HepG2 (cell line): Measurements from ENCODE around the gene GTF2F1. TPM values are rescaled to one million over a fixed set of nuclear protein-coding genes. Genes with fewer than 3 reads are reported as not detected.

Experiments
- ATAC-seq: fragments of 200-7000 bp; cut with Tn5 transposase; 3 replicates; pipeline ENCODE4 v1.9.1; 2020; ENCODE audit warnings: mild to moderate bottlenecking, moderate library complexity
- BruUV-seq: library from RNA; stranded (reverse); fragments of 400-500 nt; replicated peaks from 2 replicates; lab custom pipeline; 2021; lab: Mats Ljungman, UMichigan
- CTCF ChIA-PET: fragments of 300-600 bp; formaldehyde crosslinking; extraction: SDS; loops from one replicate; lab custom pipeline; 2021; ENCODE audit warnings: low total read pairs, inconsistent platforms, low intra/inter-chr PET ratio; lab: Yijun Ruan, JAX
- POLR2A ChIA-PET: fragments of 350-600 bp; sonication (Branson Sonifier 250); formaldehyde crosslinking; loops from one replicate; lab custom pipeline; 2020; ENCODE audit warnings: antibody characterized with exemption, inconsistent platforms; lab: Yijun Ruan, JAX
- DNase-seq: peaks from one replicate; pipeline ENCODE4 v3.0.0-alpha.2; 2015; ENCODE audit warnings: low spot score
- FAIRE-seq: peaks from 3 replicates; lab custom pipeline; 2011; peaks lifted over from hg19 to GRCh38; lab: Jason Lieb, UNC
- H2AFZ ChIP-seq: one replicate; pipeline ENCODE4 v1.6.1; 2011; ENCODE audit warnings: low read length, inconsistent platforms
- H3K27ac ChIP-seq: fragments of 300-600 bp; 3 replicates; pipeline ENCODE4 v1.8.0; 2011; ENCODE audit warnings: mixed run types, mild to moderate bottlenecking, mixed read lengths, low read length, inconsistent platforms; ENCODE audit not compliant: insufficient read depth; ENCODE audit errors: extremely low read length
- H3K27me3 ChIP-seq, 2 experiments: fragments of 200-600 bp in 1 of 2; 2 replicates in 1 of 2; 3 replicates in 1 of 2; pipeline versions ENCODE4 v1.6.0 to v1.8.0; 2011; ENCODE audit warnings: low read length in 2 of 2, mild to moderate bottlenecking in 2 of 2, moderate library complexity in 2 of 2, inconsistent platforms in 1 of 2; ENCODE audit not compliant: insufficient read depth in 2 of 2, control insufficient read depth in 1 of 2
- H3K36me3 ChIP-seq, 2 experiments: fragments of 200-600 bp in 1 of 2; replicated peaks in 1 of 2; 2 replicates in 1 of 2; 3 replicates in 1 of 2; pipeline versions ENCODE4 v1.5.1 to v1.8.0; 2011; ENCODE audit warnings: low read length in 2 of 2, inconsistent platforms in 1 of 2; ENCODE audit not compliant: insufficient read depth in 2 of 2, control insufficient read depth in 1 of 2
- H3K4me1 ChIP-seq: 2 replicates; pipeline ENCODE4 v1.5.1; 2012; ENCODE audit warnings: low read length, inconsistent platforms; ENCODE audit not compliant: insufficient read depth
- H3K4me2 ChIP-seq: 2 replicates; pipeline ENCODE4 v1.6.0; 2011; ENCODE audit warnings: low read depth, low read length, inconsistent platforms
- H3K4me3 ChIP-seq, 3 experiments: fragments of 200-600 bp in 1 of 3; sonication (generic), shearing (Covaris generic) in 1 of 3; replicated peaks in 1 of 3; 2 replicates each; pipeline ENCODE4 v1.5.1; 2011 to 2016; ENCODE audit warnings: low read length in 3 of 3, inconsistent platforms in 2 of 3, low read depth in 2 of 3, mild to moderate bottlenecking in 2 of 3, control low read depth in 1 of 3, mixed read lengths in 1 of 3; ENCODE audit not compliant: insufficient read depth in 1 of 3
- H3K79me2 ChIP-seq: one replicate; pipeline ENCODE4 v1.6.1; 2011; ENCODE audit warnings: low read length, inconsistent platforms; ENCODE audit not compliant: insufficient read depth
- H3K9ac ChIP-seq: 2 replicates; pipeline ENCODE4 v1.6.0; 2011; ENCODE audit warnings: mild to moderate bottlenecking, low read depth, low read length, inconsistent platforms; ENCODE audit not compliant: insufficient read depth
- H3K9me3 ChIP-seq: 2 replicates; pipeline ENCODE4 v1.5.1; 2012; ENCODE audit warnings: mild to moderate bottlenecking, low read length
- H4K20me1 ChIP-seq: 2 replicates; pipeline ENCODE4 v1.6.0; 2011; ENCODE audit warnings: inconsistent platforms, mild to moderate bottlenecking, low read length, moderate library complexity; ENCODE audit not compliant: insufficient read depth
- AGO2 ChIP-seq: fragments of 200-400 bp; formaldehyde crosslinking; optimal IDR thresholded peaks from 2 replicates; pipeline ENCODE3; 2017; ENCODE audit warnings: mild to moderate bottlenecking, low read depth, low read length, moderate library complexity
- DNMT3B ChIP-seq: conservative IDR thresholded peaks from 2 replicates; pipeline ENCODE4 v1.6.1; 2016; ENCODE audit warnings: missing biosample characterization, control low read depth
- PHF8 ChIP-seq: sonication (generic); formaldehyde crosslinking; IDR thresholded peaks from 2 replicates; pipeline ENCODE4 v1.5.0; 2020; ENCODE audit warnings: missing genetic modification reagents
- RBFOX2 ChIP-seq: fragments of 200-400 bp; formaldehyde crosslinking; IDR thresholded peaks from 2 replicates; pipeline ENCODE4 v1.6.1; 2017; ENCODE audit warnings: low read depth, mild to moderate bottlenecking, low read length
- TEAD2 ChIP-seq: sonication (generic); formaldehyde crosslinking; IDR thresholded peaks from 2 replicates; pipeline ENCODE4 v1.9.0; 2021; ENCODE audit warnings: missing genetic modification reagents
- TERF1 ChIP-seq: sonication (generic); formaldehyde crosslinking; IDR thresholded peaks from 2 replicates; pipeline ENCODE4 v1.8.0; 2022; ENCODE audit warnings: mild to moderate bottlenecking, missing genetic modification reagents, moderate library complexity
- ZBTB1 ChIP-seq: sonication (generic); formaldehyde crosslinking; IDR thresholded peaks from 2 replicates; pipeline ENCODE4 v1.4.0; 2020; ENCODE audit warnings: missing genetic modification reagents, borderline replicate concordance
- ZFP36L2 ChIP-seq: sonication (generic); formaldehyde crosslinking; IDR thresholded peaks from 2 replicates; pipeline ENCODE4 v1.4.0; 2020; ENCODE audit warnings: missing genetic modification reagents
- ZNF547 ChIP-seq: sonication (generic); formaldehyde crosslinking; IDR thresholded peaks from 2 replicates; pipeline ENCODE4 v1.5.1; 2020; ENCODE audit warnings: mild to moderate bottlenecking, missing genetic modification reagents
- WGBS: methylation state at CpG from one replicate; pipeline ENCODE4 v1.1.6; 2017; ENCODE audit warnings: low lambda C conversion rate; 5-methylcytosine and 5-hydroxymethylcytosine counted together
- in situ Hi-C: cut with HindIII; loops from 2 replicates; pipeline ENCODE4 v1.10.0; 2017; ENCODE audit warnings: low pct_unique_long_range_greater_than_20kb; ENCODE audit not compliant: extremely low pct_ligation_motif_present
- intact Hi-C: fragments of 100-400 bp; cut with micrococcal nuclease; formaldehyde crosslinking; loops from one replicate; pipeline ENCODE4 v1.10.0; 2022; ENCODE audit not compliant: unreplicated experiment
- polyA plus RNA-seq, 8 experiments: library from polyadenylated mRNA; depleted of rRNA in 3 of 8; stranded (reverse) in 7 of 8; unstranded in 1 of 8; fragments of >200 nt; fragmentation: Illumina TruSeq in 4 of 8; extraction: Trizol in 4 of 8; gene quantifications; 2 replicates each; pipeline versions ENCODE4 v1.2.1 to v1.2.3, GENCODE V29; 2011 to 2016; ENCODE audit warnings: low read depth in 4 of 8, missing spikeins in 1 of 8, mixed read lengths in 1 of 8; ENCODE audit not compliant: insufficient read depth in 1 of 8
- total RNA-seq, 5 experiments: library from RNA; depleted of rRNA; stranded (reverse); fragments of >200 nt; fragmentation: Illumina TruSeq; extraction: Trizol; gene quantifications; 2 replicates each; pipeline ENCODE4 v1.2.3, GENCODE V29; 2016; ENCODE audit warnings: low read depth in 1 of 5
- TF ChIP-seq, protein P1 (sequence below): sonication (generic); formaldehyde crosslinking; IDR thresholded peaks from 2 replicates; pipeline ENCODE4 v1.5.1; 2020; ENCODE audit warnings: mild to moderate bottlenecking, moderate library complexity, missing genetic modification reagents

GTF2F1 gene
- total and polyA plus RNA-seq, 2 of the 13 experiments (the other 11 are each of a cell fraction or from before 2014, with no cell fraction given): 27.8 to 34.1 TPM

- Histone ChIP-seq H3K79me2 (no peaks in the 10 kb centered on the region), H3K4me1 (peaks cover 14% of the 10 kb centered on the region), H3K4me2 (no peak overlapping the region), H2AFZ (no peak overlapping the region), H3K36me3 (peaks cover 5 to 10% of the 10 kb centered on the region in 2 experiments; a peak in 3 of 5 replicates), H3K9me3 (no peaks in the 10 kb centered on the region), H3K9ac (no peak overlapping the region), H3K27me3 (no peaks in the 10 kb centered on the region), H4K20me1 (peaks cover 3% of the 10 kb centered on the region; the same call in 1 of the 2 replicates), H3K4me3 (no peak overlapping the region), H3K27ac (no peak overlapping the region)
- FAIRE-seq (no peak), ATAC-seq (no peak), DNase-seq (no peak)
- ChIA-PET CTCF (no interaction called here), POLR2A (interaction anchor here (0.8 kb wide), 1 partner anchor 13 kb away, joined by 3 read pairs; no protein-coding TSS in a partner anchor)
- TSS peak; percentile 39 for BruUV-seq
- intact Hi-C loops (no loop called here), in situ Hi-C loops (no loop called here)
- no peak for TF ChIP-seq ZBTB1 (CRISPR knock-in tag)
- TF ChIP-seq TEAD2 (CRISPR knock-in tag): no peak
- TF ChIP-seq AGO2: peak; percentile 9
- TF ChIP-seq PHF8 (CRISPR knock-in tag): 0 out of 2 replicates have a peak, but pooled peaks have one; percentile 1
- TF ChIP-seq RBFOX2: 0 out of 2 replicates have a peak, but pooled peaks have one; percentile 27
- WGBS: over 99% methylated on average over 25 of the region's 29 CpGs
These were observed 18.1 kb downstream of the GTF2F1 start for GRCh38 chr19:6374711-6375410.

- Histone ChIP-seq H3K4me1 (peaks cover 14% of the 10 kb centered on the region), H3K4me2 (peak overlapping the region; percentile 74), H3K79me2 (no peaks in the 10 kb centered on the region), H2AFZ (no peak overlapping the region), H4K20me1 (no peaks in the 10 kb centered on the region), H3K9ac (no peak overlapping the region), H3K9me3 (no peaks in the 10 kb centered on the region), H3K27me3 (no peaks in the 10 kb centered on the region), H3K4me3 (peak overlapping the region in 1 of 3 experiments; percentile 70; a peak in 2 of 6 replicates), H3K36me3 (peaks cover 5 to 7% of the 10 kb centered on the region in 2 experiments; a peak in 1 of 5 replicates), H3K27ac (peak overlapping the region; percentile 49)
- intact Hi-C loops (no loop called here), in situ Hi-C loops (no loop called here)
- TF ChIP-seq TERF1 (CRISPR knock-in tag) (0 out of 2 replicates have a peak, but pooled peaks have one; percentile 5), ZNF547 (CRISPR knock-in tag) (no peak), ZFP36L2 (CRISPR knock-in tag) (no peak), DNMT3B (CRISPR knock-in tag) (no peak)
- TF ChIP-seq, protein P1, sequence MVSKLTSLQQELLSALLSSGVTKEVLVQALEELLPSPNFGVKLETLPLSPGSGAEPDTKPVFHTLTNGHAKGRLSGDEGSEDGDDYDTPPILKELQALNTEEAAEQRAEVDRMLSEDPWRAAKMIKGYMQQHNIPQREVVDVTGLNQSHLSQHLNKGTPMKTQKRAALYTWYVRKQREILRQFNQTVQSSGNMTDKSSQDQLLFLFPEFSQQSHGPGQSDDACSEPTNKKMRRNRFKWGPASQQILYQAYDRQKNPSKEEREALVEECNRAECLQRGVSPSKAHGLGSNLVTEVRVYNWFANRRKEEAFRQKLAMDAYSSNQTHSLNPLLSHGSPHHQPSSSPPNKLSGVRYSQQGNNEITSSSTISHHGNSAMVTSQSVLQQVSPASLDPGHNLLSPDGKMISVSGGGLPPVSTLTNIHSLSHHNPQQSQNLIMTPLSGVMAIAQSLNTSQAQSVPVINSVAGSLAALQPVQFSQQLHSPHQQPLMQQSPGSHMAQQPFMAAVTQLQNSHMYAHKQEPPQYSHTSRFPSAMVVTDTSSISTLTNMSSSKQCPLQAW (CRISPR knock-in tag): 0 out of 2 replicates have a peak, but pooled peaks have one; percentile 8
- ATAC-seq (no peak), FAIRE-seq (no peak), DNase-seq (no peak)
- ChIA-PET CTCF (no interaction called here), POLR2A (interaction anchor here (2.8 to 4.3 kb wide), 2 partner anchors 12 to 18 kb away, joined by 45 to 80 read pairs; partner anchors contain the start of genes CLPP and GTF2F1)
- 95% methylated on average over 11 of the region's 29 CpGs for WGBS
- BruUV-seq: no TSS peak
These were observed 18.7 kb downstream of the GTF2F1 start for GRCh38 chr19:6374161-6374709.
